Activated naive CD8-positive, alpha-beta T cell treated with anti-CD3 and anti-CD28 coated beads for 36 hours (primary cell): ENCODE results near the gene PNRC2. TPM values are rescaled to one million over a fixed set of nuclear protein-coding genes. Genes with fewer than 3 reads are reported as not detected.
A peak's percentile ranks its signal among the peaks of the same experiment; 100 is the strongest.

Source experiments
- DNase-seq: peaks from one replicate; pipeline ENCODE4 v3.0.0; 2021
- H3K27ac Mint-ChIP-seq: one replicate; pipeline ENCODE4 v1.8.0; 2022; ENCODE audit warnings: mild to moderate bottlenecking, moderate library complexity, mixed read lengths
- H3K27me3 Mint-ChIP-seq: one replicate; pipeline ENCODE4 v1.8.0; 2022; ENCODE audit warnings: mild to moderate bottlenecking, mixed read lengths
- H3K36me3 Mint-ChIP-seq: one replicate; pipeline ENCODE4 v1.8.0; 2021; ENCODE audit warnings: mild to moderate bottlenecking, mixed read lengths
- H3K4me1 Mint-ChIP-seq: one replicate; pipeline ENCODE4 v1.8.0; 2021; ENCODE audit warnings: mixed read lengths
- H3K4me3 Mint-ChIP-seq: one replicate; pipeline ENCODE4 v1.8.0; 2022; ENCODE audit warnings: mild to moderate bottlenecking, moderate library complexity, mixed read lengths
- H3K9me3 Mint-ChIP-seq: one replicate; pipeline ENCODE4 v1.8.0; 2022; ENCODE audit warnings: mixed read lengths
- total RNA-seq, 2 experiments: library from RNA; stranded (reverse); gene quantifications; one replicate each; pipeline ENCODE4 v1.2.3, GENCODE V29; 2021

PNRC2 gene, protein sequence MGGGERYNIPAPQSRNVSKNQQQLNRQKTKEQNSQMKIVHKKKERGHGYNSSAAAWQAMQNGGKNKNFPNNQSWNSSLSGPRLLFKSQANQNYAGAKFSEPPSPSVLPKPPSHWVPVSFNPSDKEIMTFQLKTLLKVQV
- 100 to 1,000 TPM; 162 to 165 TPM for total RNA-seq

DNA sequence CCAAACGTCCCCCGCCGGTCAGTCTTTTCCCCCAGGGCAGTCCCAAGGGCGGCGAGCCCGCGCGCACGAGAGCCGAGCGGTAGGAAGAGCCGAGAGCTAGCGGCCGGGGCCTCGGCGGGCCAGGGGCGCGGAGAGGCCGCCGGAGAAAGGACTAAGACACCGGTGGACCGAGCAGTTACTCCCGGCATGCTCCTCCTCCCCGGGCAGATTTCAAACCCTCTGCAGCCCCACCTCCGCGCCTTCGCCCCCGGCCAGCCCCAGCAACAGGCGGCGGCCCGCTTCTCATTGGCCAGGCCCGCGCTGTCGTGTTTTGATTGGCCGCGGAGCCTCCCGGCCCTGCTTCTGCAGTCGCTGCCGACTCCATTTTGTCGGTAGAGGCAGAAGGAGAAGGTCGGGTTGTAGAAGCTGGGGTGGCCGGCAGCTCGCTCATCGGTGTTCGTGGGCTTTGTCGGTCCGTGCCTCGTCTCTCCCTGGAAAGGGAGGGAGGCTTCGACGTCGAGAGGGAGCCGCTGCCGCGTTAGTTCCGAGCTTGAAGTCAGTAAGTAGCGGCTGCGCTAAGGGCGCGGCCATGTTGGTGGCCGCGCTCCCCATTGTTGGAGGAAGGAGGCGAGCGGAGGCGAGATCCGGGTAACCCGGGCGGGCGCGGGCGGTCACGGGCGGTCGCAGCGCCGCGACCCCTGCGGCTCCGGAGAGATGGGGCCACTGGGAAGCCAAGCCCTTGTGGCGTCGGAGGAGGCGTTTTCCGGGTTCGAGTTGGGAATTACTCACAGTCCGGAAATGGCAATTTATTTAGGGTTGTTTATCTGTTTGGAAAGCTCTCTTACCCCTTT, at the start of gene PNRC2:
PNRC2 (plus strand) TSS at position 368 of the 830 bp plus-strand sequence. CDS start 1,630 bp downstream, outside the sequence.
- H3K4me1 Mint-ChIP-seq, result peaks cover 55% of the 10 kb centered on the region
- DNase-seq, result peak; percentile 98
- H3K4me3 Mint-ChIP-seq, result peak within 1 kb of the TSS; percentile 99
- H3K9me3 Mint-ChIP-seq, result no peaks in the 10 kb centered on the region
- H3K36me3 Mint-ChIP-seq, result peaks cover 36% of the 10 kb centered on the region
- H3K27me3 Mint-ChIP-seq, result no peaks in the 10 kb centered on the region
- H3K27ac Mint-ChIP-seq, result peak within 1 kb of the TSS; percentile 100

DNA sequence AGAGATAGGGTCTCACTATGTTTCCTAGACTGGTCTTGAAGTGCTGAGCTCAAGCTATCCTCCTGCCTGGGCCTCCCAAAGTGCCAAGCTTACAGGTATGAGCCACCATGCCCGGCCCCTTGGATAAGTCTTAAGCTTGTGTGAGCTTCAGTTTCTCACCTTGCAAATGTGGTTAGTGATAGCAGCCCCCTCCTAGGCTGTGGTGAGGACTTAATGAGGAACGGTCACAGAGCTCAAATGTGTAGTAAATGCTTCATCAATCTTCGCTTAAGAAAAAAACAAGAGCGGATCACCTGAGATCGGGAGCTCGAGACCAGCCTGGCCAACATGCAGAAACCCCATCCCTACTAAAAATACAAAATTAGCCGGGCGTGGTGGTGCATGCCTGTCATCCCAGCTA, 49.5 kb upstream of the PNRC2 start:
- DNase-seq, result no peak
- Mint-ChIP-seq H3K27ac (peak overlapping the region; percentile 73), H3K4me1 (peaks cover 46% of the 10 kb centered on the region), H3K4me3 (no peak overlapping the region), H3K36me3 (no peaks in the 10 kb centered on the region), H3K9me3 (no peaks in the 10 kb centered on the region), H3K27me3 (peaks cover 13% of the 10 kb centered on the region)

DNA sequence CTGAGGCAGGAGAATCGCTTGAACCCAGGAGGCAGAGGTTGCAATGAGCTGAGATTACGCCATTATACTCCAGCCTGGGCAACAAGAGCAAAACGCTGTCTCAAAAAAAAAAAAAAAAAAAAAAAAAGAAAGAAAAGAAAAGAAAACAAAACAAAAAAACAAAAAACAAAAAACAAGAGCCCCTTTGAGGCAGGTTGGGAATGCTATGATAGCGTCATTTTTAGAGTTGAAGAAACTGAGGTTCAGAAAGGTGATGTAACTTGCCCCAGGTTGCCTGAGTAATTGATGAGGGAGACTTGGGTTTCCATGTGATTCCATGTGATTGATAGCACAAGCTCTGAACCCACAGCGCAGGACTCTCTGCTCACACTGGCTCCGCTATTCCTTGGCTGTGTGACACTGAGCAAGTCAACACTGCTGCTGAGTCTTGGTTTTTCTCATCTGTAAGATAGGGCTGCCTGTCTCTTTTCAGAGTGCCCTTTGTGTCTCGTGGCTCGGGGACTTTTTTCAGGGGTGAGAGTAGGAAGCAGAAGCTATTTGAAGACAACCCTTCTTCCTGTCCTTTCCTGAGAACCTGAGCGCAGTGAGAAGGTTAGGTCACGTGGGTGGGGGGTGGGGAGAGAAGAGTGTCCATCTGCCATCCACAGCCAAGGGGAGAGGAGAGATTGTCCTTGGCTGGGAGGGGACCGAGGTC, 48.9 kb upstream of the PNRC2 start:
- H3K27ac Mint-ChIP-seq, result peak overlapping the region; percentile 67
- no peak overlapping the region for H3K4me3 Mint-ChIP-seq
- H3K27me3 Mint-ChIP-seq, result peaks cover 9% of the 10 kb centered on the region
- peaks cover 46% of the 10 kb centered on the region for H3K4me1 Mint-ChIP-seq
- H3K9me3 Mint-ChIP-seq, result no peaks in the 10 kb centered on the region
- H3K36me3 Mint-ChIP-seq, result no peaks in the 10 kb centered on the region
- DNase-seq, result no peak

DNA sequence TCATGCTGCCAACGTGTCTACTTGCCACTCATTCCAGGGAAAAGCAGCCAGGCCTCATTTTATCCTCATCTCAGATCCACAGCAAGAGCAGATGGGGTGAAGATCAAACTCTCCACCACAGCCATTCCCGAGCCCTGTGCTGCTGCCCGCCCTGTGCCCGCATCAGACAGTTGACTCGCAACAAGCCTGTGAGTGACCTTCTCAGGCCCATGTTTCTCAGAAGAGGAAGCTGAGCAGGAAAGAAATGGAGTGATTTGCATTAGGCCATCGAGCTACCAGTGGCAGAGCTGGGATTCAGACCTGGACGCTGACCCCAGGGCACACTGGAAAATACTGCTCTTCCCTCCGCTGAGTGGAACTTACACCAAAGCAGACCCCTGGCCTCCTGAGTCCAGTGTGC, 47.7 kb upstream of the PNRC2 start:
- peak overlapping the region; percentile 43 for H3K27ac Mint-ChIP-seq
- DNase-seq, result no peak
- peaks cover 4% of the 10 kb centered on the region for H3K27me3 Mint-ChIP-seq
- no peak overlapping the region for H3K4me3 Mint-ChIP-seq
- H3K9me3 Mint-ChIP-seq, result no peaks in the 10 kb centered on the region
- peaks cover 48% of the 10 kb centered on the region for H3K4me1 Mint-ChIP-seq
- no peaks in the 10 kb centered on the region for H3K36me3 Mint-ChIP-seq

DNA sequence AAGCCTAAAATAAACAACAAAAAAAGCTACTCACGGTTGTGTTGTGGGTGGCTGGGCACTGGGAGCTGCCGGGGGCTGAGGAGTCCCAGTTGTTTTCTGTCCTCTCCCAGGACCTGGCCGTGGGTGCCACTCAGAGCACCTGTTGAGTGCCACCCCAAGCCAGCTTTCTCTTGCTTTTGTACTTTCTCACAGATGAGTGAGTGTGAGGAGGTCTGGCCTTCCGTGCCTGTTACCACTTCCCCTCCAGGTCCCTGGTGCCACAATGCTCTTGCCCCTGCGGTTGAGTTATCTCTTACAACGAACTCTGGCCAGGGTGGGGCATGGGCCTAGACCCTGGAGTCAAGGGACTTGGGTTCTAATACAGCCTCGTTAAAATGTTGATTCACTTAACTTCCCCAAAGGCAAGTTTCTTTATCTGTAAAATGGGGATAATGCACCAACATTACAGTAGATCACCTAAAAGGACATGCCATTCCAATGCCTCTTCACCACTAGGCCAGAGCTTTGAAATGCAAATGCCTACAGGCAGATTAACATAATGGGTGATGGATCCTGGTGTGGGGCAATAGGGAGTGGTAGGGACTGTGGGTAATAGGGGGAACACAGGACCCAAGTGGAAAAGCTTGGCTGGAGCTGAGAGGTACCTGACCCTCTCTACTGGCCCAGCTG, 46.3 kb upstream of the PNRC2 start, which contains the start of gene CNR2:
CNR2 (minus strand) TSS at position 151 of the 669 bp plus-strand sequence. CDS start 37,745 bp downstream, outside the sequence.
- Mint-ChIP-seq H3K27ac (peak within 1 kb of the TSS; percentile 43), H3K4me1 (peaks cover 48% of the 10 kb centered on the region), H3K4me3 (peak within 1 kb of the TSS; percentile 14), H3K9me3 (no peaks in the 10 kb centered on the region), H3K36me3 (no peaks in the 10 kb centered on the region), H3K27me3 (peaks cover 3% of the 10 kb centered on the region)
- DNase-seq, result no peak

DNA sequence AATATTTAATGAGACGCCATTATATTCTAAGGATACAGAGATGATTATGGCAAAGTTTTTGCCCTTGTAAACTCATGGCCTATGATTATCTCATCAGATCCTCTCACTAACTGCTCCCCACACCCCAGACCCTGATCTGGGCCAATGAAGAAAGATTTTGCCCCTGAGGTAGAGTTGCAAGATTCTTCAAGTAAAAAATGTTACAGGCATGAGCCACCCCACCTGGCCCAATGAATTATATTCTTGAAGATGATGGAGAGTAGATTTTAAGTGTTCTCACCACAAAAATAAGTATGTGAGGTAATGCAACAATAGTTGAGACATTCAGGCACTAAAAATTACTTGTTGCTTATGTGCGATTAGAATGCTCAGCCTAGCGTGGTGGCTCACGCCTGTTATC, 44.7 kb upstream of the PNRC2 start:
- H3K9me3 Mint-ChIP-seq, result no peaks in the 10 kb centered on the region

DNA sequence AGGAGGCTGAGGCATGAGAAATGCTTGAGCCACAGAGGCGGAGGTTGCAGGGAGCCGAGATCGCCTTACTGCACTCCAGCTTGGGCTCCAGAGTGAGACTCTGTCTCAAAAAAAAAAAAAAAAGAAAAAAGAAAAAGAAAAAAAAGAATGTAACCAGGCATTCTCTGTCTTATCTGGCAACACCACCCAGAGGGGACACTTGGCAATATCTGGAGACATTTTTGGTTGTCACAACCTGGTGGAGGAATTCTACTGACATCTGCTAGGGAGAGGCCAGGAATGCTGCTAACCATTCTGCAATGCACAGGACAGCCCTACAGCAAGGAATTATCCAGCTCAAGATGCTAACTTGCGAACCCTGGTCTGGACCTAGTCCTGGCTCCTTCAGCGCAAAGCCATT, 44.2 kb upstream of the PNRC2 start:
- no peaks in the 10 kb centered on the region for H3K36me3 Mint-ChIP-seq
- no peaks in the 10 kb centered on the region for H3K27me3 Mint-ChIP-seq
- no peak overlapping the region for H3K4me3 Mint-ChIP-seq
- no peaks in the 10 kb centered on the region for H3K9me3 Mint-ChIP-seq
- no peak for DNase-seq
- H3K27ac Mint-ChIP-seq, result no peak overlapping the region
- peaks cover 32% of the 10 kb centered on the region for H3K4me1 Mint-ChIP-seq

More for the DNA sequence above, 44.7 kb upstream of the PNRC2 start:
- Mint-ChIP-seq H3K4me3 (no peak overlapping the region), H3K27me3 (no peaks in the 10 kb centered on the region), H3K27ac (peak overlapping the region; percentile 40), H3K4me1 (peaks cover 36% of the 10 kb centered on the region), H3K36me3 (no peaks in the 10 kb centered on the region)
- no peak for DNase-seq

DNA sequence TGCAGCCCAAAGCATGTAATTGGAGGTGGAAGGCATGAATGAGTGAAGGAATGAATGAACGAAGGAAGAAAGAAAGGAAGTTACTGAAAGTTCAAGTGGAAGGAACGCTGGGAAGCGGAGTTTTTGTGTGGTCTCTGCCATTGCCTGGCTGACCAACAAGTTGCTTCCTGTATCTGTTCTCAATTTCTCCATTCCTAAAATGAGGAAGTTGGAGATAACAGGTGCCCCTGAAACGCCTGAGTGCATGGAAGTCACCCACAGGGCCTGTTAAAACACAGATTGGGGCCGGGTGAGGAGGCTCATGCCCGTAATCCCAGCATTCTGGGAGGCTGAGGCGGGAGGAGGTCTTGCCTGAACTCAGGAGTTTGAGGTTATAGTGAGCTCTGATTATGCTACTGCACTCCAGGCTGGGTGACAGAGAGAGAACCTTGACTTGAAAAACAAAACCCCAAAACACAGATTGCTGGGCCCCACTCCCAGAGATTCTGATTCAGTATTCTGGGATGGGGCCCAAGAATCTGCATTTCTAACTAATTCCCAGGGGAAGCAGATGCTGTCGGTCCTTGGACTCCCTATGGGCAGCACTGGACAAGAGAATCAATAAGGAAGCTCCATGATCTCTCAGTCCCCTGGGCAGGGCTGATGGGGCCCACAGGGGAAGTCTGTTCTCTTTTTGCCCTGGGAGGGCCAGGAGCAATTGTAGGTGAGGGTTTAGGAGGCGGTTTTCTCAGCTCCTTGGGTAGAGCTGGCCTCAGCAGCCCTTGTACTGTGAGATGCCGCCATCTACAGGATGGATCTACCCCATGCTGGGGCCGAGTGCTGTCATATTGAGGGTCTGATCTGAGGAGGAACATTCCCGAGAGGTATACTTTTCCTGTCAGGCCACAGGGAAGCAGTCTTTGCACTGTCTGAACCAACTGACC, 43.2 kb upstream of the PNRC2 start:
- peaks cover 22% of the 10 kb centered on the region for H3K4me1 Mint-ChIP-seq
- no peak overlapping the region for H3K27ac Mint-ChIP-seq
- no peaks in the 10 kb centered on the region for H3K9me3 Mint-ChIP-seq
- peak; percentile 61 for DNase-seq
- H3K4me3 Mint-ChIP-seq, result no peak overlapping the region
- H3K36me3 Mint-ChIP-seq, result no peaks in the 10 kb centered on the region
- no peaks in the 10 kb centered on the region for H3K27me3 Mint-ChIP-seq

DNA sequence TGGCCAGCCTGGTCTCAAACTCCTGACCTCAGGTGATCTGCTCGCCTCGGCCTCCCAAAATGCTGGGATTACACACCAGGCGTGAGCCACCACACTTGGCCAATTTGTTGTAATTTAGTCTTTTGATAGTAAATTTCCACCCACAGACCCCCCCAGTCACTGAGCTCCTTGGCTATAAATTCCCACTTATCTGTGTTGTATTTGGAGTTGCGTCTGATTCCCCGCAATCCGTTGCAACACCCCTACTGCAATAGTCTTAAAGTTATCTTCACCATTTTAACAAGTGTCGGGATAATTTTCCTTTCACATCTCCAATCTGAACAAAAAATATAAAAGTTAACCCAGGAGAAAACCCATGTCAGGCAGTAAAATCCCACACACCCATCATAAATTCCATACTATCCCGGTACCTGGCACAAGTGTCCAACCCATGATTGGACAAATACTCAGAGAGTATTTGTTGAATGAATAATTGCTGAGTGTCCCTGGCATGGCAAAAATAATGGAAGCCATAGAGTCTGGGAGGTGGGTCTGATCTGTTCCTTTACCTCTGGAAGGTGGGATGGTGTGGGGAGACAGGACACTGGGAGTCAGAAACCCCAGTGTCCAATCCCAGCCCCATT, 37.2 kb upstream of the PNRC2 start:
- Mint-ChIP-seq H3K27ac (no peak overlapping the region), H3K4me3 (no peak overlapping the region), H3K4me1 (peaks cover 2% of the 10 kb centered on the region), H3K36me3 (no peaks in the 10 kb centered on the region), H3K27me3 (no peaks in the 10 kb centered on the region), H3K9me3 (no peaks in the 10 kb centered on the region)
- no peak for DNase-seq

DNA sequence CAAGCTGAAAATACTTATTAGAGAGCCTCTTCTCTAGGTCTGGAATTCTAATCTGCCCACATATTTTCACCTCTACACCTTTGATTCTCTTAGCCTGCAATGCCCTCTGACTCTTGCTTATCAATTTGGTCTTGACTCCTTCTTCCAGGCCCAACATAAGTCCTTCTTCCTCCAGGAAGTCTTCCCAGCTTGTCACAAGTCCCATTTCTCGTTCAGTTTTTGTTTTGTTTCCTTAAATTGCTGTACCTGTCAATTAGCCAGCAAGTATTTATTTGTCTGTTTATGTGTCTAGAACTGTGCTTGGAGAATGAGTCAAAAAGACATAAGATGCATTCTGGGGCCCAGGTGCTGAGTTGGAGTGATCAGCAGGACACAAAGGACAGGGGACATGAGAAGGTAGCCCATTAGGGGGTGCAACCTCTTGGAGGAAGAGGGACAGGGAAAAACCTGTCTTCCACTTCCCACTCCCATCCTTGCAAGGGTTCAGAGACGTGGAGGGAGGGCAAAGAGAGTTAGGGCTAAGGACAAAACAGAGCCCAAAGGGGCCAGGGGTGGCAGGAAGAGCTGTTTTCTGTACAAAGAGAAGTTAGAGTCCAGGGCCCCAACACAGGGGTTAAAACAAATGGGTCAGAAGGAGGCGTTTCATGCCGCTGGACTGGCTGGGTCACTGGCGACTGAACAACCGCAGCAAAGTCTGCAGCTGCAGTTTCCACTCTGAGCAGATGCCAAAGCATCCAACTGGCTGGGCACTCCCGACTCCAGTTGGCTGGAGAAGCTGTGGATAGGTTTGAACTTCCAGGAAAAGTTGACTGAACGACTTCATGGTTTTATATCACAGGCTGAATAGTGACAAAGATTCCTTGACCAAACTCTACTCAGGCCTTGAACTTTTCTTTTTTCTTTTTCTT, 35.8 kb upstream of the PNRC2 start:
- DNase-seq, result no peak
- Mint-ChIP-seq H3K27ac (no peak overlapping the region), H3K4me3 (no peak overlapping the region), H3K27me3 (no peaks in the 10 kb centered on the region), H3K36me3 (no peaks in the 10 kb centered on the region), H3K4me1 (peaks cover 2% of the 10 kb centered on the region), H3K9me3 (no peaks in the 10 kb centered on the region)

DNA sequence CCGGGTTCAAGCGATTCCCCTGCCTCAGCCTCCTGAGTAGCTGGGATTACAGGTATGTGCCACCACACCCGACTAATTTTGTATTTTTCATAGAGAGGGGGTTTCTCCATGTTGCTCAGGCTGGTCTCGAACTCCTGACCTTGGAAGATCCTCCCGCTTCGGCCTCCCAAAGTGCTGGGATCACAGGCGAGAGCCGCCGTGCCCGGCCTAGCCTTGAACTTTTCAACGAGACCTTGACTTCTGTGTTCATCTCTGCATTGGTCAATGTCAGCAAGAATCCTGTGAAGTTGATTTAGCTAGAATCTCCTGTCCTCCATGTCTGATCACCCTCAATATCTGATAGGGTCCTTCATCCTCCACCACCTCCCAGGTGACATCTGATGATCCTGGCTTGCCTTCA, 35.0 kb upstream of the PNRC2 start:
- H3K4me3 Mint-ChIP-seq, result no peak overlapping the region
- H3K36me3 Mint-ChIP-seq, result no peaks in the 10 kb centered on the region
- H3K27ac Mint-ChIP-seq, result no peak overlapping the region
- no peaks in the 10 kb centered on the region for H3K27me3 Mint-ChIP-seq
- no peaks in the 10 kb centered on the region for H3K9me3 Mint-ChIP-seq
- DNase-seq, result no peak
- H3K4me1 Mint-ChIP-seq, result peaks cover 2% of the 10 kb centered on the region

DNA sequence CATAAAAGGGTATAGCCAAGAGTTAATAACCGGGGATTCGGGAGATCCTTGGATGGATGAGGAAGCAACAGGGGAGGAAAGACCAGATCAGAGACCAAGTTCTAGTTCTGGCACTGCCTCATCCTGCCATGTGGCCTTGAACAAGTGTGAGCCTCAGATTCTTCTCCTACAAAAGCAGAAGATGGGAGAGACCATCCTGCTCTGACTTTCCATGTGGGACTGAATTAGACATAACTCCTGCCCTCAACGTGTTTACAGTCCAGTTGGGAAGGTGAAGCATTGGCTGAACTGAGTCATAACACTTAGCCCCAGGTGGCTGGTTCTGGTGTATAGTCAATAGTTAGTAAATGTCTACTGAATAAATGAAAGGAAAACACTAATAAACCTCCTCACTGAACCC, 34.3 kb upstream of the PNRC2 start:
- H3K9me3 Mint-ChIP-seq, result no peaks in the 10 kb centered on the region
- H3K4me1 Mint-ChIP-seq, result no peaks in the 10 kb centered on the region
- H3K4me3 Mint-ChIP-seq, result no peak overlapping the region
- H3K27ac Mint-ChIP-seq, result no peak overlapping the region
- H3K36me3 Mint-ChIP-seq, result no peaks in the 10 kb centered on the region
- DNase-seq, result no peak
- no peaks in the 10 kb centered on the region for H3K27me3 Mint-ChIP-seq

DNA sequence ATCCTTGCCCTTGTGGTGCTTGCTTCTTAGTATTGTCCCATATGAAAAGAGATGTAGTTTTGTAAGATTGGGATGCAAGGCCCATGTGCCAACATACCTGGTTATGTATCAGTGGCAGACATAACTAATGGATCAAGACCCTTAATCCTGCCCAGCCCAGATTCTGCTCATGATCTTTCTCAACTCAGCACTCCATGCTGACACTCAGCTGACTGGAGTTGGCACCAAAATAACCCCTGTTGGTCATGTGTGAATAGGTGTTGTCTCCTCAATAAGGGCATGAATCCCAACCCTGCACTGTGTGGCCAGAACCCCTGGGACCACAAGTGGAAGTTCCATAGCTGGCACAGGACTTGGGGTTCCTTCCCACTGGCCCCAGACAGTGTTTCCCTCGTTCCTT, 32.5 kb upstream of the PNRC2 start:
- Mint-ChIP-seq H3K27me3 (no peaks in the 10 kb centered on the region), H3K27ac (no peak overlapping the region), H3K4me1 (no peaks in the 10 kb centered on the region), H3K4me3 (no peak overlapping the region), H3K36me3 (no peaks in the 10 kb centered on the region), H3K9me3 (no peaks in the 10 kb centered on the region)
- DNase-seq, result no peak
